GM23248 (cell line): ENCODE data around the gene CX3CL1.

Source experiments
- EZH2 ChIP-seq: fragments of 200-600 bp; sonication (generic); IDR thresholded peaks from 2 replicates; pipeline ENCODE4 v1.6.1; 2018; ENCODE audit warnings: antibody characterized with exemption, mild to moderate bottlenecking; ENCODE audit not compliant: insufficient read depth, poor library complexity, severe bottlenecking
- EZH2phosphoT487 ChIP-seq: fragments of 200-600 bp; sonication (generic); IDR thresholded peaks from 2 replicates; pipeline ENCODE4 v1.6.1; 2018; ENCODE audit warnings: antibody characterized with exemption, moderate library complexity, mild to moderate bottlenecking, low read depth; ENCODE audit not compliant: insufficient read depth

- TF ChIP-seq EZH2 (no peak), EZH2phosphoT487 (no peak)
These were observed 13.7 kb upstream of the CX3CL1 start, which contains the start of gene CCL22 for GRCh38 chr16:57358527-57359095.
